ENCODE measurements around the gene ADRA1B.

DNA sequence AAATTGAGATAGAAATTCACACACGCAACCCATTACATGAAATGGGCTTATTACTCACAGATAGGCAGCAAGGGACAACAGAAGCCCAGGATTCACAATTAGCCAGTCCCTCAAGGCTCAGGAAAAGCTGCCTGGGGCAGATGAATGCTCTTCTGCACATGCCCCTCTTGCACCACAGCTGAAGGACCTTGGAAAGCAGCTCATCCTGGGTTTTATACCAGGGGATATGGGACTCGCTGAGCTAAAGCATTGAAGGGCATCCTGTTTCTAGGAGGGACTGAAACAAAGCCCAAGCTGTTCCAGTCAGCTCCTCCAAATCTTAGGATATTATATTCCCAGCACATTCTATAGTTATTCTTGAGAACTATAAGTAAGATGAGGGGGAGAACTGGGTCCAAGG lies 76.9 kb downstream of the ADRA1B start:
- TF ChIP-seq YY1 (IDR thresholded peaks at IDR 0.05; ENCODE audit: insufficient read depth, insufficient read length) (no peak), ZNF274 (IDR thresholded peaks at IDR 0.05; ENCODE audit: low read depth, low read length) (no peak)
